Pulmonary artery endothelial cell (primary cell): ENCODE results near the gene RAN. TPM values are rescaled to one million over a fixed set of nuclear protein-coding genes. Genes with fewer than 3 reads are reported as not detected.

Experiments
- total RNA-seq: library from RNA; depleted of rRNA; stranded (reverse); fragments of >200 nt; gene quantifications from 2 replicates; pipeline ENCODE4 v1.2.3, GENCODE V29; 2014

The RAN gene
- total RNA-seq, 1 donor from 2014 or later, result 1,163 TPM

Other genes starting within 250 kb of the RAN start
- gene RIMBP2, start 155.8 kb upstream of the RAN start, total RNA-seq, result not detected in 2 replicates
- gene STX2, start 32.8 kb upstream of the RAN start, total RNA-seq, result 34.5 and 36.3 TPM in 2 replicates
- not detected in 2 replicates for gene ADGRD1, start 81.8 kb downstream of the RAN start, total RNA-seq